GM18873 (cell line): Measurements from ENCODE around the gene RNF17.
"Not testable (repeated sequence)": the region's sequence is repeated elsewhere in the genome, so short reads cannot be mapped to it uniquely, and the experiment has no call there.

Source experiments
- ATAC-seq: cut with Tn5 transposase; IDR thresholded peaks from one replicate; pipeline ENCODE4 v1.9.1; 2021; ENCODE audit warnings: mild to moderate bottlenecking, moderate library complexity, moderate number of reproducible peaks; ENCODE audit not compliant: unreplicated experiment, low FRiP score

Gene RNF17

DNA sequence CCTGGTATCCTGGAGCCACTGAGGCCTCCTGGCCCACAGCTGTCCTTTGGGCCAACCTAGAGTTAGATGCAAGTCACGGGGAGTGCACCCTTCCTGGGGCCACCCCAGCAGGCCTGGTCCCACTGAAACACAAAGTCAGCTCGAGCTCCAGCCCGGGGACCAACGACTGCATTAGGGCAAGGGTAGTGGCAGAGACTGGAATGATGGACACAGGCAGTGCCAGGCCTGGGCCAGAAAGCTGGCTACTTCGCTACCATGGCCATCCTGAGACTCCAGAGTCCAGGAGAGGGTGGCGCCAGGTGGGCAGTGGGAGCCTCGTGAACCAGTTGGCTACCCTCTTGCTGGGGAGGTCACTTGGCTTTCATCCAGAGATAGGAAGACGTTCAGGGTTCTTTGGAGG, 22.2 kb upstream of the RNF17 start:
- ATAC-seq, result no peak

DNA sequence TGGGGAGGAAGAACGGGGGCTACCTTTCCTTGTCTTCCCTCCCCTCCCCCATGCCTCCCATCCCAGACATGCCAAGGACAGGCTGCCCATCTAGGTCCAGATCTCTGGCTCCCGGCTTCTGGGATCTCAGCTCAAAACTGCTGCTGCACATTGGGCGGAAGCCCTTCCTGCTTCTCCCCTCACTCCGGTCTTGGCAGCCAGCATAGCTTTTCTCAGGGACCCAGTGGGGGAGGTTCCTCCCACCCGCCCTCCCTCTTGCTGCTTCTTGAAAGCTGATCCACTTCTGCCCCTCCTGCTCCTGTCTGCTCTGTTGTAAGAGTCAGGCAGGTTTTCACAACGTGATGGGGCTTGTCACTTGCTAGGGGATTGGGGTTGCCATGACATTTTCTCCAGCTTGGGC, 21.7 kb upstream of the RNF17 start:
- no peak for ATAC-seq

DNA sequence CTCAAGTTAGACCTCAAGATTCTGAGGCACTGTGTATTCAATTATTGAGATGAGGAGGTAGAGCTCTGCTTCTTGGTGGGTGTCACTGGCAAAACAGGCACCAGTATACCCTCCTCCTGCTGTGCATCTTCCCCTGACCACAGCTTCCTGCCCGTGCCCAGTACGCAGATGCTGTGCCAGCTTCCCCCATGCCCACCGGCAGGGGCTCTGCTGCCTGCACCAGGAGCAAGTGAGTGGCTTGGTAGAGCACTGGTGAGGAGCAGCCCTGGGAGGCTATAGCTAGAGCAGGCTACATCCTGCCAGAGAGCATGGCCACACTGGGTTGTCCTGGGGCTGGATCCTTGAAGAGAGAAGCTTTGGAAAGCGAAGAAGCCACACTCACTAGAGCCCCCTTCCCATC, 21.0 kb upstream of the RNF17 start:
- no peak for ATAC-seq

DNA sequence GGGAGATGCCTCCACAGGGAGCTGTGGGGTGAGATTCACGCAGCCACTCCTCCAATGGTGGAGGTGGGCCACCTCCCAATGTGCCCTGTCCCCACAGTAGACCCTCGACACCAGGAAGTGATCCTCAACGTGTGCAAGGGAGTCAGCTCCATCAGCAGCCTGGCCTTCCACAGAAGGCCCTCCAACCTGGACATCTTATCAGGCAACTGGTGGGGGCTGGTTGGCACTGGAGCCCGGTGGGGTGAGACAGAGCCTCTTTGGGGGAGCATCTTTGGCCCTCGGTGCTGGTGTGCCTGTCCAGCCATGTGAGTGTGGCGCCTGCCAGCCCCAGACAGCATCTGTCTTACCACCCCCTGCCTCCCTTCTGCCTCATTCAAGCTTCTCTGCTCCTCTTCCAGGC, 19.7 kb upstream of the RNF17 start:
- ATAC-seq, result no peak

DNA sequence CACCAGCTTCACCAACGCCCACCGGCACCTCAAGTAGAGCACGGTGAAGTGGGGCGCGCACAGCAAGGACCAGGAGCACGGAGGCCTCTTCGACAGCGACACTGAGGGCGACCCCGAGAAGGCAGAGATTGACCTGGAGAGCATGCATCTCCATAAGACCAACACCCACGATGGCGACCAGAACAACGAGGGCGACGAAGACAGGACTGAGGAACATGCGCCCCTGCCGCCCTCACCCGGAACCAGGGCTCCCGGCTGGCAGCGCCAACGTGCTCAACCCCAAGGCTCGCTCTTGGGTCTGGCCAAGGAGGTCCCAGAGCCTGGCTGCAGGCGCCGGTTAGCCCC, 18.5 kb upstream of the RNF17 start:
- no peak for ATAC-seq

DNA sequence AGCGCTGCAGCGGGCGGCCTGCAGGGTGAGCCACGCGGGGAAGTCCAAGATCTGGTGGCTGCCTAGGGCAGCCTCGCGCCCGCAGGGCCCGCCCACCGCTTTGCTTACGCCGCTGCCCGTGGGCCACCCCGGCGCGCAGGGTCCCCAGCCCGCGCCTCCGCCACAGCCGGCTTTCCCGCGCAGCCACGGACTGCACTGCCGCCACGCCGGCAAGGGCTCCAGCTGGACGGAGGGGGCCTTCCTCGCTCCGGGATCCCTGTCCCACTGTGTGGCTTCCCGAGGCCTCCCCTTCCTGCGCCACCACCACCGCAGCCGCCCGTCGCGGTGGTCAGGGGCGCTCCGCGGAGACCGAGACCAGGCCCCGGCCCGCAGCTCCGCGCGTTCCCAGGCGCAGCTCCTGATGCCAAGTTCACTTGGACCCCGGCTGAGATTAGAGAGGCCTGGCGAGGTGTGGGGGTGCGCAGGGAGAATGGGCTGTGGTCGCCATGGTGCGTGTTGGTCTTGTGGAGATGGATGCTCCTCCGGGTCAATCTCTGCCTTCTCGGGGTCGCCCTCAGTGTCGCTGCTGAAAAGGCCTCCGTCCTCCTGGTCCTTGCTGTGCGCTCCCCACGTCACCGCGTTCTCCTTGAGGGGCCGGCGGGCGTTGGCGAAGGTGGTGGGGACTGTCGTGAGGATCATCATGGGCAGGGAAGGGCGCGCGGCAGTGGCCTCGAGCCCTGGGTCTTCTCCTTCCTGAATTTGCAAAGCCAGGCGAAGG, 17.9 kb upstream of the RNF17 start:
- ATAC-seq, result no peak

DNA sequence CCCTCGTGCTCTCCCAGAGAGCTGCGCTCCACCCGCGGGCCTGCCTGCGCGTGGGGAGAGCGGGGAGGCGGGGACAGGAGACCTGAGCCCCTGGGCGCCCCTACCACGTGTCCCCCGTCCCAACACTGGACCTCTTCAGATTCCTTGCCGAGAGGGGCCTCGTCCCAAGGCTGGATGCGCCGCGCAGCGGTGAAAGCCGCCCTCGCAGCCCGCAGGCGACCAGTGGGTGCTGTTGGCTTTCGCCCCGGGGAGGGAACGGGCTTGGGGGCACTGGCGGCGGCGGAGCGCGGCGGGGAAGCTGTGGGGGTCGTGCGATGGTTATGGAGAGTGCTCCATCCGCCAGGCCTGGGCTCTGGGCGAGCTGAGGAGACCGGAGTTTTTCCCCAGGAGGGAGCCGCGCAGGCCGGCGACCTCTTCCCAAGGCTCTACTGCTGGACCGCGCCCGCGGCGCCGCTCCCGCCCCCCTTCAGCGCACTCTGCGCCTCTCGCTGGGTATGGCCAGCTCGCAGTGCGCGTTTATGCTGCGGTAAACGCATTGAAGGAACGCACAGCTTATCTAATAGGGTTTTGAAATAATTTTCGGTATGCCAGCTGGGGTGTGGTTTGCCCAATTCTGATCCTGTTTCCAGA, 17.2 kb upstream of the RNF17 start:
- no peak for ATAC-seq

DNA sequence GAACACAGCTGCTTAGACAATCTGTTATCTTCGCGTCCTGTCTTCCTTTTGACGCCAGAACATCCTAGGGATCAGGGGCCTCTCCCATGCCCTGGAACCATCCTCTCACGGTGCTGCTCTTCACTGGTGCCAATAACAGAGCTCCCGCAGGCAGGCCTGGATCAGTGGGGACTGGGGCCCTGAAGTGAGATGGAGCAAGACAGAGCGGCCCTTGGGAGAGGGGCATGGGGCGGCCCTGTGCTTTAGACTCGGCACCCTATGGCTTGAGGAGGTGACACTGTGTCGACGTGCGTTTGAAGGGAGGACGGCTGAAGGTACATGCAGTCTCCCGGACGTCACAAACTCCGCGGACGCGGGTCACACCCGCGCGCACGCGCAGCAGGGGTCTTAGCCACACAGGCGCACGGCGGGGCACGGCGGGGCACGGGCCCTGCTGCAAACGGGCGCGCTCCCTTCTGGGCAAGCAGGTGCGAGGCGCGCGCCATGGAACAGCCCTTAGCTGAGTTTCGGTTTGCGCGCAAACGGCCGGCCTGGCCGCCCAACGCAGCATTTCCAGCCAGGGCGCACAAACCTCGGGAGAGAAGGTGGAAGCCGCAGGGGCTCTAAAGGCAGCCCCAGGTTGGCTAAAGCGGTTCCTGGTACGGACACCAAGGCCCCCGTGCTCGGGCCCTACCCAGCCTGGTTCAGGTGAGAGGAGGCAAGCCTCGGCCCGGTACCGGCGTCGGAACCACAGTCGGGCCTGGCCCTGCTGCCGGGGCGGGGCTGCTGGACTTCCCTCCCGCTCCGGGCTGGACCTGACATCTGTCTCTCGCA, 16.5 kb upstream of the RNF17 start:
- ATAC-seq, result no peak

DNA sequence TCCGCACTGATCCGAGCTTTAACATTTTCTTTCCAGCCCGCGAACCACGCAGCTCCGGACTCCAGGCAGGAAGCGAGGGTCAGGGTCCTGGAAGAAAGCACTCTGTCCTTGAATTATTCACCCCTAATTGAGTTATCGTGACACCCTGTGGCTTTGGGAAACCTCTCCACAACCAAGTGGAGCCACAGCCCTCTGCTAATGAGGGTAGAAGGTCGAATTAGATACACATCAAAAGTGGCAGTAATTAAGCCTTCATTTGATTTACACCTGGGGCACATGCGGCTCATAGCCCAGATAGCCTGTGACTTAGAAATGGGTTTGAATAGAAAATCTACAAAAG, 15.9 kb upstream of the RNF17 start:
- no peak for ATAC-seq

DNA sequence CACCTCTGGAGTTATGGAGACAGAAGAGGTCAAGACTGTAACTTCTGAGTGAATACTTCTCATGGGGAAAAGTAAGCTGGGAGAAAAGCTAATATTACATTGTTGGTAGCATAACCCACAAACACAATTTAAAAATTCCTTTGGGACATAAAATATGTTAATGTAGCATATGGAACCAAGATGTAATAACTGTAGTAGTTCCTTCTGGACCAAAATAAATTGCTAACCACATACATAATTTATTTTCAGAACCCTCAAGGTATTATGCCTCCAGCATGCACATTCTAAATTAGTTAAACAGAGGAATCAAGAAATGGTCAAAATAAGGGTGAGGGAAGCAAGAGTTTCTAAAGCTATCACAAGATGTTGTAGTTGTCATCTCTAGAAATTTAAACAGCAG, 4.8 kb upstream of the RNF17 start:
- no peak for ATAC-seq

DNA sequence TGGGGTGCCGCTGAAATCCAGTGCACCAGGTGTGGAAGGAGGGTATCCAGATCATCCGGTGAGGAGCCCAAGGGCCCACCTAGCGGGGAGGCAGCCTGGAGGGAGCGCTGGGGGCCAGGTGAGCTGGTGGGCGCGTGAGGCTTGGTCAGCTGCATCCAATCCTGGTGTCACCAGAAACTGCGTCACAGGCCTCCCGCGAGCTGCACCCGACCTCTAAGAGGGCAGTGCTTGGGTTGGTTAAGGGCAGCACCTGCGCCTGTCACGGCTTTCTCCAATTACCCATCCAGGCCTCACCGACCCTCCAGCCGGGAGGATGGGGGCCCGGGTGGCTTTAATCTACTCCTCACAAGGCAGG, 284 bp downstream of the RNF17 start:
- no peak for ATAC-seq

DNA sequence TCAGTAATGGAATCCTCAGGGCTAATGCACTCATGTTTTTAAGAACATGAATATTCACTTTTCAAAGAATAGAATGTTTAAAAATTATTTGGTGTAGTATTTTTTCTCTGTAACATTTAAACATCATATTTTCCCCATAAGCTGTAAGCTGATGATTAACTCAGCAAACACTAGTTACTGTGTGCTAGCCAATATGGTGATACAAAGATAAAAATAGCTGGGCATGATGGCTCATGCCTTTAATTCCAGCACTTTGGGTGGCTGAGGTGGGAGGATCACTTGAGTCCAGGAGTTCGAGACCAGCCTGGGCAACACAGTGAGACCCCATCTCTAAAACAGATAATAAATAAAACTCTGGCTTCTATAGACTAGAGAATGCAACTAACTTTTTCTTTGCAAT, 13.2 kb downstream of the RNF17 start:
- no peak for ATAC-seq

DNA sequence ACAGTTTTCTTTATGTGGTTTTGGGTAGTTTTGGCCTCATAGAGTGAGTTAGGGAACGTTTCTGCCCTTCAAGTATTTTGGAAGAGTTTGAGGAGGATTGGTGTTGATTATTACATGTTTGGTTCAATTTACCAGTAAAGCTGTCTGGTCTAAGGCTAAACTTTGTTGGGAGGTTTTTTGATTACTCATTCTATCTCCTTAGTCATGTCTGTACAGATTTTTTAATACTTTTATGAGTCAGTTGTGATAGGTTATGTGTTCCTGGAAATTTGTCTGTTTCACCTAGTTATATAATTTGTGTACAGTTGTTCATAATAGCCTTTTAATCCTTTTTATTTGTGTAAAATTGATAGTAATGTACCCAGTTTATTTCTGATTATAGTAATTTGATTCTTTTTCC, 20.4 kb downstream of the RNF17 start:
- ATAC-seq, result no peak

DNA sequence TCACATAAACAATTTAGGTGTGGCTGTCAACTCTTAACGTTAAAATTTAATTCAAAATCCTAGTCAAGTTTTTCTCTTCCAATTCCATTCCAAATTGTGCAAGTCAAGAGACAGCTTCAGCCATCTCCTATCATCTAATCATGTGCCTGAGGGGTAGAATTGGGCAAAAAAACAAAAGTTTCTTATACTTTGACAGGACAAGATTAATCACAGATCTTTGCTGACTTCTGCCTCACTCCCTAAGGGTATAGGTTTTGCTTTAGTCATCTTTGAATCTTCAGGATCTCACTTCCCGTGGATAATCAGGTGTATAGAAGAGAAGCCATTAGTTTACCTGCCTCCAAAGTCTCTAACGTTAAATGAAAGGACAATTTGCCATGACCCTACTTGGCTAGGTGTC, 24.6 kb downstream of the RNF17 start:
- ATAC-seq, result no peak

DNA sequence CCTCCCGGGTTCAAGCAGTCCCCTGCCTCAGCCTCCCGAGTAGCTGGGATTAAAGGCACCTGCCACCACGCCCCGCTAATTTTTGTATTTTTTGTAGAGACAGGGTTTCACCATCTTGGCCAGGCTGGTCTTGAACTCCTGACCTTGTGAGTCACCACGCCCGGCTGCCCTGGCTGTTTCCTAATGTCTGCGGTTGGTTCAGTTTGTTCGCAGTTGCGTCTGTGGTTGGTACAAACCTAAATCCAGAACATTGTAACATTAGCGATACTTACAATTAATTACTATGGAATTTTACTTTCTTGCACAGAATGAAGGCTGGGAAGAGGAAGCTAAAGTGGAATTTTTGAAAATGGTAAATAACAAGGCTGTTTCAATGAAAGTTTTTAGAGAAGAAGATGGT, 38.1 kb downstream of the RNF17 start:
- no peak for ATAC-seq

DNA sequence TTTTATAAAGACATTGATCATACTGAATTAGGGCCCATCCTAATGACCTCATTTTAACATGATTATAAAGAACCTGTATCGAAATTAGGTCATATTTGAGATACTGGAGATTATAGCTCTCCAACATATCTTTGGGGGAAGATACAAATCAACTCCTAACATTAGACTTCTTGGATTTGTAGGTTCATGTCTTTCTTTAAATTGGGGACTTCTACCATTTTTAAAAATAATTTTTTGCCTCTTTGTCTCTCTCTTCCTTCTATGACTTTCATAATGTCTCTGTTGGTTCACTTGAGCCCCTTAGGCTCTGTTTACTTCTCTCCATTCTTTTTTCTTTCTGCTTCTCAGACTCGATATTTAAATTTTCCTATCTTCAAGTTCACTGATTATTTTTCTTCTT, 57.2 kb downstream of the RNF17 start:
- ATAC-seq, result no peak

DNA sequence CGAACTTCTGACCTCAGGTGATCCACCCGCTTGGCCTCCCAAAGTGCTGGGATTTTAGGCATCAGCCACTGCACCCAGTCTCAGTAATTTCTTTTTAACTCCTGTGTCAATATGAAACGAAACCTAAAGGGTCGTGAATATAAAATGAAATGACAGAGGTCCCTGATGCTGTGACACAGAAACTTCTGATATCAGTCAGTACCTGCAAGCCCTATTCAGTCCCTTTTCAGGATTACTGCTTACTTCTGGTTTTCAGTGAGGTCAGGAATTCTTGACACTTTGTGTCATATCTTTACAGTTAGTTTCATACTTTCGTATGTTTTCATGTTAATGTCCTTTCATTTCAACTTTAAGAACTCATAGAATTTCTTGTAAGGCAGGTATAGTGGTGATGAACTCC, 58.7 kb downstream of the RNF17 start:
- no peak for ATAC-seq

DNA sequence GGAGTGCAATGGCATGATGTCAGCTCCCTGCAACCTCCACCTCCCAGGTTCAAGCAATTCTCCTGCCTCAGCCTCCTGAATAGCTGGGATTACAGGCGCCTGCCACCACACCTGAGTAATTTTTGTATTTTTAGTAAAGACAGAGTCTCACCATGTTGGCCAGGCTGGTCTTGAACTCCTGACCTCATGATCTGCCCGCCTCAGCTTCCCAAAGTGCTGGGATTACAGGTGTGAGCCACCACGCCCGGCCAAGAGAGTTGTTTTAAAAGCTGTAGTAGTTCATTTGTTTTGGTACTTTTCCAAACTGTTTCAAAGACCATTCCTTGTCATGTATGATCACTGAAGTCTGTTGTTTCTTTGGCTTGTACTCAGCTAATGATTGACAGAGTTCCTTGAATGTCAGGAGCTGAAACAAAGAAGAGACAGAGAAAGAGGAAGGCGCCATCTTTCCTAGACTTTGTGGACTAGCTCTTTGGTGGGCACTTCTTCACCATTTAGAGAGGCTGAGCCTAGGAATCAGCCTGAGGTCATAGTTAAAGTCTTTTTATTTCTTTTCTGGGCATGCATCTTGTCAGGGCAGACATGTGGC, 59.2 kb downstream of the RNF17 start:
- not testable (repeated sequence) for ATAC-seq

DNA sequence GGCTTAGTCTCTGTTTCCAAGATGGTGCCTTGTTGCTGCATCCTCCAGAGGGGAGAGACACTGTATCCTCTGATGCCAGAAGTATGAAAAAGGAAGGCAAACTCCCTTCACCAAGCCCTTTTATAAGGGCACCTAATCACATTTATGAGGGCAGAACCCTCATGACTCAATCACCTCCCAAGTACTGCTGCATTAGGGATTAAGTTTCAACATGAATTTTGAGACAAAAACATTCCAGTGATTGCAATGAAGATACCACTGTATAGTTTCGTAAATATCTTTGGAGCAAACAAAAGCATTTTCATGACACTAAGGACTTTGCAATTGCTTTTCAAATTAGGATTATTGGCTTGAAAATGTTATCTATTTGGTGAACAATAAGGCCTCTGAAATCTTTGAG, 63.8 kb downstream of the RNF17 start:
- ATAC-seq, result no peak

DNA sequence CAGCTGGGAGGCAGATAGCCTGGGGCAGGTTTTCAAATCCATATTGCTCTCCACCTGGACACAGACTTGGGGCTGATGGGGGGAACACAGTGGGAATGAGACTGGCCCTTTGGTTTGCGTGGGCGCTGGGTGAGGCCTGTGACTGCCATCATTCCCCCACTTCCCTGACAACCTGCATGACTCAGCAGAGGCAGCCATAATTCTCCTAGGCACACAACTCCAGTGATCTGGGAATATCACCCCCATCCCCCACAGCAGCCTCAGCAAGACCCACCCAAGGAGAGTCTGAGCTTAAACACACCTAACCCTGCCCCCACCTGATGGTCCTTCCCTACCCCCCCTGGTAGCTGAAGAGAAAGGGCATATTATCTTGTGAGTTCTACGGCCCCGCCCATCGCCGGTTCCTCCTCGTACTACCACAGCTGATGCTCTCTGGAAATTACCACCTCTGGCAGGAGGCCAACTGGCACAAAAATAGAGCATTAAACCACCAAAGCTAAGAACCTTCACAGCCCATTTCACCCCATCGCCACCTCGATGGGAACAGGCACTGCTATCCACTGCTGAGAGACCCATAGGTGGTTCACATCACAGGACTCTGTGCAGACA, 71.0 kb downstream of the RNF17 start:
- ATAC-seq, result no peak

DNA sequence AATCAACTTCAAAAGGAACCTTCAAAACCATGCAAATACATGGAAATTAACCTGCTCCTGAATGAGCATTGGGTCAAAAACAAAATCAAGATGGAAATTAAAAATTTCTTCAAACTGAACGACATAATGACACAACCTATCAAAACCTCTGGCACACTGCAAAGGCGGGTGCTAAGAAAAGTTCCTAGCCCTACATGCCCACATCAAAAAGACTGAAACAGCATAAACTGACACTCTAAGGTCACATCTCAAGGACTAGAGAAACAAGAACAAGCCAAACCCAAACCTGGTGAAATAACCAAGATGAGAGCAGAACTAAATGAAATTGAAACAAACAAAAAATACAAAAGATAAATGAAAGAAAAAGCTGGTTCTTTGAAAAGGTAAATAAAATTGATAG, 73.6 kb downstream of the RNF17 start:
- ATAC-seq, result not testable (repeated sequence)
